ENCODE measurements around the gene ZNF469. TPM values are rescaled to one million over a fixed set of nuclear protein-coding genes. Genes with fewer than 3 reads are reported as not detected.

The ZNF469 gene
- total RNA-seq, 1 donor from 2014 or later, result 1.5 TPM

- DNase-seq (ENCODE audit: low read depth), result no peak
These were observed 40.7 kb downstream of the ZNF469 start for GRCh38 chr16:88423448-88423850.

GRCh38 chr16:88424587-88425235, 42.0 kb downstream of the ZNF469 start:
- no peak for DNase-seq (ENCODE audit: low read depth)

GRCh38 chr16:88426018-88426417, 43.3 kb downstream of the ZNF469 start:
- DNase-seq (ENCODE audit: low read depth), result no peak

GRCh38 chr16:88427376-88427775, 44.6 kb downstream of the ZNF469 start:
- no peak for DNase-seq (ENCODE audit: low read depth)

- DNase-seq (ENCODE audit: low read depth), result no peak
These were observed 45.4 kb downstream of the ZNF469 start for GRCh38 chr16:88428156-88428555.

- DNase-seq (ENCODE audit: low read depth), result no peak
These were observed 46.0 kb downstream of the ZNF469 start for GRCh38 chr16:88428616-88429386.

GRCh38 chr16:88429387-88430184, 46.8 kb downstream of the ZNF469 start:
- DNase-seq (ENCODE audit: low read depth), result no peak

- DNase-seq (ENCODE audit: low read depth), result no peak
These were observed 47.4 kb downstream of the ZNF469 start for GRCh38 chr16:88430185-88430523.

GRCh38 chr16:88430524-88431446, 48.0 kb downstream of the ZNF469 start:
- no peak for DNase-seq (ENCODE audit: low read depth)

- no peak for DNase-seq (ENCODE audit: low read depth)
These were observed 48.9 kb downstream of the ZNF469 start for GRCh38 chr16:88431651-88432050.

GRCh38 chr16:88432174-88432573, 49.4 kb downstream of the ZNF469 start:
- no peak for DNase-seq (ENCODE audit: low read depth)

Other genes starting within 250 kb of the ZNF469 start
- 0.70 and 0.94 TPM in 2 replicates for gene ZFPM1, start 70.3 kb downstream of the ZNF469 start, total RNA-seq
- 10.4 and 13.4 TPM in 2 replicates for gene ZC3H18, start 187.4 kb downstream of the ZNF469 start, total RNA-seq